SK-N-DZ (cell line): ENCODE results near the gene MRPS34. TPM values are rescaled to one million over a fixed set of nuclear protein-coding genes. Genes with fewer than 3 reads are reported as not detected.
"Not testable (repeated sequence)": the region's sequence is repeated elsewhere in the genome, so short reads cannot be mapped to it uniquely, and the experiment has no call there.

Source experiments
- DNase-seq: peaks from one replicate; pipeline ENCODE4 v3.0.0-alpha.2; 2015; ENCODE audit warnings: low spot score
- polyA plus RNA-seq, 2 experiments: library from polyadenylated mRNA; depleted of rRNA; stranded (reverse); fragments of >200 nt; gene quantifications; 2 replicates each; pipeline ENCODE4 v1.2.3, GENCODE V29; 2014

MRPS34 gene
- 234 and 238 TPM in 2 replicates for polyA plus RNA-seq (2014; cell fraction: cytosol; rRNA removed)
- polyA plus RNA-seq (2014; cell fraction: nucleus; rRNA removed), result 196 and 239 TPM in 2 replicates

DNA sequence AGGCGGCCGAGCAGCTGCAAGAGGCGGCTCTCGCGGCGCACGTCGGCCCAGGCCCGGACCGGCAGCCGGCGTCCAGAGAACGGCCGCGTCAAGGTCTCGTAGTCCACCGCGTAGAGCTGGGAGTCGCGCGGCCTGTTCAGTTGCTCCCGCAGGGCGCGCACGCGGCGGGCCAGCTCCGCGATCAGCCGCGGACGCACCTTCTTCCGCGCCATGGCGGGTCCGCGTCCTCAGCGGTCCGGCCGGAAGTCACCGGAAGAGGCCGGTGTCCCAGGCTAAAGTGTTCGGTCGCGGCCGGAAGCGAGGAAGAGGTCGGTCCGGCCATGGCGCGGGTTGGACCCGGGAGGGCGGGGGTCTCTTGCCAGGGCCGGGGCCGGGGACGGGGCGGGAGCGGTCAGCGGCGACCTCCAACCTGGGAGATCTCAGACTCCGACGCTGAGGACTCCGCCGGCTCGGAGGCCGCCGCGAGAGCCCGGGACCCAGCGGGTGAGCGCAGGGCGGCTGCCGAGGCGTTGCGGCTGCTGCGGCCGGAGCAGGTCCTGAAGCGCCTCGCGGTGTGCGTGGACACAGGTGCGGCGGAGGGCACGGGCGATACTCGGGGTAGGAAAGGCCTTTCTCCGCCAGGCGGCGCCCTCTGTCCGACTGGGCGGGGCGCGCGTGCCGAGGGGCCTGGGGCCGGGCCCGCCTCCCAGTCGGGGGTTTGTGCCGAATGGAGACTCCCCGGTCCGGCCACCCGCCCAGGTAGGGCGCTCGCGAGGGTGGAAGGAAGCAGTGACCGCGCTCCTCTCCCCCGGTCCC is at the start of gene MRPS34:
Gene MRPS34, minus strand, starts transcription at position 227 of the 795 bp plus-strand sequence. Its CDS starts 15 bp downstream, at position 212.
- DNase-seq, result peak; percentile 91

DNA sequence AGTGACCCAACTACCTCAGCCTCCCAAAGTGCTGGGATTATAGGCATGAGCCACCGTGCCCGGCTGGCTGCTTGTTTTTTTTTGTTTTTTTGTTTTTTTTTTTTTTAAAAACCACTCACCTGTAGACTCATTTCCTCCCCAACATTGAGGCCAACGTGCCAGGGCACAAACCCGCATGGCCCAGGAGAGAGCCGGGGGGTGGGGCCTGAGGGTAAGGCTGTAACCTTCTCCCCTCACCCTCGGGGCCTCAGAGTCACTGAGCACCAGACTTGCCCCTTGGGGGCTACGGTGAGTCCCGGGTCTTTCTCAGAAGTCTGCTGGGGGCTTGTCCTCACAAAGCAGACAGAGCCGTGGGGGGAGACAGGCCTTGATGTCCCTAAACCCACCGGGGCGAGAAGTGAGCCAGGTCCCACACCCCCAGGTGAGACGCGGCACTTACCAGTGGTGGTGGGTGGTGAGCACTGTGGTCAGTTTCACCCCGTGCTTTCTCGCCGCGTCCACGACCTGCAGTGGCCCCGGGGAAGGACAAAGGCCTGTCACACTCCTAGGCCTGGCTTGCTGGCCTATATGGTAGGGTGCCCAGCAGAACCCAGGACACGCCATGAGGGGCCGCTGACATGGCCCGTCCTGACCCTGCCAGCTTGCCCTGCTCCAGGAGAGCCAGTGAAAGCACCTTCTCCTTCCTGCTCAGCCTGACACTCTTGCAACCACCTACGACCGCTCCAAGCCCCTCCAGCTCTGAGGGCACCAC is 49.1 kb upstream of the MRPS34 start:
- no peak for DNase-seq

- DNase-seq, result no peak
These were observed 48.0 kb upstream of the MRPS34 start for GRCh38 chr16:1820946-1821290.

DNA sequence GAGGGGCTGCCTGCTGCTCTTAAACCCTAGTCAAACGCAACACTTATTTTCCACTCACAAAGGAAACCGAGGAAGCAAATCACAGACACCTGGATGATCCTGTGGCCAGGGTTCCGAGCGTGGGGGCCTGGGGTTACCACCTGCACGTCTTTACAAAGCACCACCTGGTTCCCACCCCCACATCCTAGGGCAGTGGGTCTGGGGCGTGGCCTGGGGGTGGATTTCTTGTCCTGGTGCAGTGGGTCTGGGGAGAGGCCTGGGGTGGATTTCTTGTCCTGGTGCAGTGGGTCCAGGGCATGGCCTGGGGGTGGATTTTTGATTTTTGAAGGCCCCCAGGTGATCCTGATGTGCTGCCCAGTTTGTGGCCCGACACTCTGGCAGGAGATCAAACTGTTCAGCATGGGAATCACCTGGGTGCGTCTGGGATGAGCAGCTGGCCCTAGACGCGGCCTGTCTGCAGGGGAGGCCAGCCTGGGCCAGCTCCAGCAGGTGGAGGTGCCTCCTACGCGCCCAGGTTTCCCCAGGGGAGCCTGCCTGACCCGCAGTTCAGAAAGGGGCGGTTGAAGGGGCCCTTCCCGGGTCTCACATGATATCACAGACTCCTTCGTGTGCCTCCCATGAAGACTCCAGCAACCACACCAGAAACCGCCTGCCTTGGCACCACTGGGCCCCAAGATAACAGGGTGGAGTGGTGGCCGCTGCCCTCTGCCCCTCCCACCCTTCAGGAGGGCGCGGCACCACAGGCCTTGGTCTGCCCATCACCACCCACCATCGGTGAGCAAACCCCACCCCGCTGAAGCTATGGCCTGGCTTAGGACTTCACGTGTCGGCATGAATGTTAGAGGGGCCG is 47.4 kb upstream of the MRPS34 start:
- no peak for DNase-seq

DNA sequence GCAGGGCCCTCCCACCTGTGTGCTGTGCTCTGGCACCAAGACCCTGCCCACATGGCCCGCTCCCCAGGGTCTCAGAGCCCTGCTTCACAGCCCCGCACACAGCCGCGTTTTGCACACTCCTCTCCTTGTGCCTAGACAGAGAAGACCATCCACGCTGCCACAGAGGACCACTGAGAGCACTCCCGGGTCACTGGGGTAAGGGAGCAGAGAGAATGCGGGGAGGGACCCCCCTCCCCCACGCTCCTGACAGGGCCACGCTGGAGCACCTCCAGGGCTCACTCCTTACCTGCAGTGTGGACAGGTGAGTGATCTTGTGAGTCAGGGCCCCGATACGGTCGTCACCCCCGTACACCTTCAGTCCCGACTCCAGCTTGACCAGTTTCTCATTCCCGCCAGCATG is 46.7 kb upstream of the MRPS34 start:
- DNase-seq, result no peak

GRCh38 chr16:1818873-1819525 is 46.1 kb upstream of the MRPS34 start:
- DNase-seq, result no peak

DNA sequence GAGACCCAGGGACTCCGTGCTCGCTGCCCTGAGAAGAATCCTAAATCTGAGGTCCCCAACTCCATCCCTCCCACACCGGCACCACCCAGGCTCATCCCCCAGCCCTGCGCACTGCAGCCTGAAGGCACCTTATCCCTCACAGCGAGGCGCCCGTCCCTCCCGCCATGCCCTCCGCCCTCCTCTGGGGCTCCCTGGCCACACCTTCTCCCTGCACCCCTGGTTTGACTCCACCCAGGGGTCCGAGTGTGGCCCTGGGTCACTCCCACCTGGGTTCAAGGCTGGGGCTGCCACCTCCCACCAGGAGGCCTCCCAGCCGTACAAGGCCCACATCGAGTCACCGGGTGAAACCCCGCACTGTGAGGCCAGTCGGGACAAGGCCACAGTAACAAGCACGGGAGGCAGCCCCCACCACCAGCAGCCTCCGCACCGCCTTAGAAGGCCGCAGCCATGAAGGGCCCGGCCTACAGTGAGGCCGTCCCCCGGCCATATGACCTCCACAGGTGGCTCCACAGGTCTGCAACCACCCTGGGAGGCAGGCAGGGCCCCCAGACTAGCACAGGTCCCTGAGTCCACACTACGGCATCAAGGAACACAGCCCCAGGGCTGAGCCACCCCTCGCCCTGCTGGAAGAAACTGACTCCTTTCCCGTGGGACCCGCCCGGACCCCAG is 45.4 kb upstream of the MRPS34 start:
- DNase-seq, result no peak

- no peak for DNase-seq
These were observed 44.8 kb upstream of the MRPS34 start for GRCh38 chr16:1817716-1818115.

- no peak for DNase-seq
These were observed 44.3 kb upstream of the MRPS34 start for GRCh38 chr16:1817276-1817589.

- DNase-seq, result no peak
These were observed 43.7 kb upstream of the MRPS34 start for GRCh38 chr16:1816396-1817275.

DNA sequence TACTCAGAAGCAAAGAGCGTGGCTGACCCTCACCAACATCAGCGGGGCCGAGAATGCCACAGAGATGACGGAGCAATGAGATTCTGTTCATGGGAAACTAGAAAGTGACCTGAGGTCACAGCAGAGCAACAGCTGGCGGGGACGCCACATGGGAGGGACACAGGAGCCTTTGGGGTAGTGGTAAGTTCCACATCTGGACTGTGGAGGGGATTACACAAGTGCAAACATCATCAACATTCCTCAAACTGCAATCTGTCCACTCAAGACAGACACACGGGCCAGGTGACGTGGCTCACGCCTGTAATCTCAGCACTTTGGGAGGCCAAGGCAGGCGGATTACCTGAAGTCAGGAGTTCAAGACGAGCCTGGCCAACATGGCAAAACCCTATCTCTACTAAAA is 42.5 kb upstream of the MRPS34 start:
- DNase-seq, result no peak

DNA sequence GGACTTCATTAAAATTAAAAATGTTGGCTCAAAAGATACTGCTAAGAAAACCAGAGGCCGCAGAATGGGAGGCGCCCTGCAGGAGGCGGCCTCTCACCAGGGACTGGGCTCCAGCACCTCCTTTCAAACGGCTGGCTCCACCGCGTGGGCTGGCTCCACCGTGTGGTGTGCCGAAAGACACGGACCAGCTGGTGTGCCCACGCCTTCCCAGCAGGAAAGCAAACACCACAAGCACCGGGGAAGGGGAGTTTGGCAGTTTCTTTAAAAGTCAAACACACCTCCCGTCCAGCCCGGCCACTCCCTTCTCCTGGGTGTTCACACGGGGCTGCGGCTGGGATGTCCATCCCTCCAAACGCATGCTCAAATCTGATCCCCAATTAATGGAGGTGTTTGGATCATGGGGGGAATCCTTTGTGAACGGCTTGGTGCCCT is 39.8 kb upstream of the MRPS34 start:
- DNase-seq, result peak; percentile 50

GRCh38 chr16:1810536-1810935 is 37.6 kb upstream of the MRPS34 start:
- no peak for DNase-seq

GRCh38 chr16:1810106-1810505 is 37.2 kb upstream of the MRPS34 start:
- DNase-seq, result no peak

- no peak for DNase-seq
These were observed 36.4 kb upstream of the MRPS34 start for GRCh38 chr16:1809281-1809801.

GRCh38 chr16:1808691-1809090 is 35.8 kb upstream of the MRPS34 start:
- DNase-seq, result no peak

DNA sequence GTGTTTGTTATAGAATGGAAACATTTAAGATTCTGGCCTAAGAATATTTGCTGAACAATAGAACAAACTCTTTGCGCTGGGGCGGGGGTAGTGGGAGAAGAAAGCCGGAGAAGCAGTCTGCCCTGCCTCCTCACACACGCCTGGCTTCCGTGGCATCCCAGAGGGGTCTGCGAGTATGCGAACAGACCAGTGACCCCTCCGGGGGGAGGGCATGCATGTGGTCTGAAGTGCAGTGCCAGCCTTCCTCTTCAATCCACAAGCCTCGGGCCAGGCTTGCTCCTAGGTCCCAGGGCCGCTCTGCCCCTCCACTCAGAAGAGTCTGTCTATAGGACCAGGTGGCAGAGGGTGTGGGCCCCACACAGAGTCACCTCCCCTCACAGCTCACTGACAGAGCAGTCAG is 34.7 kb upstream of the MRPS34 start:
- DNase-seq, result no peak

- no peak for DNase-seq
These were observed 27.8 kb upstream of the MRPS34 start for GRCh38 chr16:1800701-1801100.

- not testable (repeated sequence) for DNase-seq
These were observed 26.3 kb upstream of the MRPS34 start for GRCh38 chr16:1799263-1799662.
